ENCODE data around the gene NAT16. TPM values are rescaled to one million over a fixed set of nuclear protein-coding genes. Genes with fewer than 3 reads are reported as not detected.
A peak's percentile ranks its signal among the peaks of the same experiment; 100 is the strongest.
"Not testable (repeated sequence)": the region's sequence is repeated elsewhere in the genome, so short reads cannot be mapped to it uniquely, and the experiment has no call there.

The NAT16 gene
- total and polyA plus RNA-seq, 10 donors, result not detected

DNA sequence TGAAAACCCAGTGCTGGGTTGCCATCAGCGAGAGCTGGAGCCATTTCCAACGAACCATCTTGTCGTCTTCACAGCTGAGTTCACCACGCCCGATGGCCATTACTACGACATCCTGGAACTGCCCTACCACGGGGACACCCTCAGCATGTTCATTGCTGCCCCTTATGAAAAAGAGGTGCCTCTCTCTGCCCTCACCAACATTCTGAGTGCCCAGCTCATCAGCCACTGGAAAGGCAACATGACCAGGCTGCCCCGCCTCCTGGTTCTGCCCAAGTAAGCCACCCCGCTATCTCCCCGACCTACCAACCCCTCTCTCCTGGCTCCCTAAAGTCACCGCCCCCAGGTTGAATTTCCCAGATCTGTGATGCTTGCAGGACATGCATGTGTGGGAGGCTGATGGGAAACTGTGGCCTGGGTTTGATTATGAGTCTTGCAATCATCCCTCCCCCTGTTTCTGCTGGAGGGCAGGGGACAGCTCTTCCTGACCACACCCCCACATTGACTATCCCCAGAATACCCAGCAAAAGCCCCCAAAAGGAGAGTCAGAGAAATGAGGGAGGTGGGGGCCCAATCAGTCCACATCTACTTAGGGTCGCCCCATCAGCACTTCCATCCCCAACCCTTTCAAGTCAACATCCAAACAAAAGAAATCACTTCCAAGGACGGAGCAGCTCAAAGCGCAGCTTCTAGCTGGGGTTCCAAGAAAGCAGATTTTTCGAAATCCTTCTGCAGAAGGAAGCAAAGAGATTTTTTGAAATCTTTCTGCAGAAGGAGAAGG lies 46.3 kb downstream of the NAT16 start:
- Histone ChIP-seq H3K27me3 (replicated peaks in 1 of 7) (peaks cover 0 to 61% (median 0%) of the 10 kb centered on the region in 7 donors), H3K36me3 (peaks cover 0 to 33% (median 0%) of the 10 kb centered on the region in 6 donors), H3K4me1 (peaks cover 9 to 24% (median 13%) of the 10 kb centered on the region in 6 donors), H3K4me3 (no peak overlapping the region), H3K9me3 (no peaks in the 10 kb centered on the region), H3K27ac (no peak overlapping the region)
- WGBS, 5 donors, result 75 to 81% (median 77%) methylated on average over 15 of the region's 15 CpGs
- no peak for DNase-seq
- TF ChIP-seq, protein P1, sequence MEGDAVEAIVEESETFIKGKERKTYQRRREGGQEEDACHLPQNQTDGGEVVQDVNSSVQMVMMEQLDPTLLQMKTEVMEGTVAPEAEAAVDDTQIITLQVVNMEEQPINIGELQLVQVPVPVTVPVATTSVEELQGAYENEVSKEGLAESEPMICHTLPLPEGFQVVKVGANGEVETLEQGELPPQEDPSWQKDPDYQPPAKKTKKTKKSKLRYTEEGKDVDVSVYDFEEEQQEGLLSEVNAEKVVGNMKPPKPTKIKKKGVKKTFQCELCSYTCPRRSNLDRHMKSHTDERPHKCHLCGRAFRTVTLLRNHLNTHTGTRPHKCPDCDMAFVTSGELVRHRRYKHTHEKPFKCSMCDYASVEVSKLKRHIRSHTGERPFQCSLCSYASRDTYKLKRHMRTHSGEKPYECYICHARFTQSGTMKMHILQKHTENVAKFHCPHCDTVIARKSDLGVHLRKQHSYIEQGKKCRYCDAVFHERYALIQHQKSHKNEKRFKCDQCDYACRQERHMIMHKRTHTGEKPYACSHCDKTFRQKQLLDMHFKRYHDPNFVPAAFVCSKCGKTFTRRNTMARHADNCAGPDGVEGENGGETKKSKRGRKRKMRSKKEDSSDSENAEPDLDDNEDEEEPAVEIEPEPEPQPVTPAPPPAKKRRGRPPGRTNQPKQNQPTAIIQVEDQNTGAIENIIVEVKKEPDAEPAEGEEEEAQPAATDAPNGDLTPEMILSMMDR (IDR thresholded peaks at IDR 0.05 in 8 of 11, conservative IDR thresholded peaks at IDR 0.05 in 3 of 11), result no peak
- TF ChIP-seq POLR2A (IDR thresholded peaks at IDR 0.05), result no peak
- no peak for TF ChIP-seq POLR2AphosphoS5 (IDR thresholded peaks at IDR 0.05)
- intact Hi-C loops (cut with DNase I; ENCODE audit: low total_unique reads), result no loop called here

DNA sequence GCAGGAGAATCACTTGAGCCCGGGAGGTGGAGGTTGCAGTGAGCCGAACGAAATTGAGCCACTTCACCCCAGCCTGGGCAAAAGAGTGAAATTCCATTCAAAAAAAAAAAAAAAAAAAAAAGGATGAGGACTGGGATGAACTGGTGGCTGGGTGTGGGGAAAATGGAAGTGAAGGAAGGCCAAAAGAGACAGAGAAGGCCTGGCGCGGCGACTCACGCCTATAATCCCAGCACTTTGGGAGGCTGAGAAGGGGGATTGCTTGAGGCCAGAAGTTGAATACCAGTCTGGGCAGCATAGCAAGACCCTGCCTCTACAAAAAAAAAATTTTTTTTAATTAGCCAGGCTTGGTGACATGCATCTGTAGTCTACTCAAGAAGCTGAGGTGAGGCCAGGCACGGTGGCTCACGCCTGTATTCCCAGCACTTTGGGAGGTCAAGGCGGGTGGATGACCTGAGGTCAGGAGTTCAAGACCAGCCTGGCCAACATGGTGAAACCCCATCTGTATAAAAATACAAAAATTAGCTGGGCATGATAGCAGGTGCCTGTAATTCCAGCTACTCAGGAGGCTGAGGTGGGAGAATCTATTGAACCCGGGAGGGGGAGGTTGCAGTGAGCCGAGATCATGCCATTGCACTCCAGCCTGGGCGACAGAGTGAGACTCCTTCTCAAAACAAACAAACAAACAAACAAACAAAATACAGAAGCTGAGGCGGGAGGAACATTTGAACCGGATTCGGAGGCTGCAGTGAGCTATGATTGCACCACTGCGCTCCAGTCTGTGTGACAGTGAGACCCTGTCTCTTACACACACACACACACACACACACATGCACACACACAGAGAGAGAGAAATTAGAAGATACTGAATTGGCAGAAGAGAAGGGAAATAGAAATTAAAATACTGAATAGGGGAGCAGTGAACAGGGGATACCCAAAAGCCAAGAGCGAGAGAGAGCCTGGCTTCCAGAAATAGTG lies 47.2 kb downstream of the NAT16 start:
- intact Hi-C loops (cut with DNase I; ENCODE audit: low total_unique reads), result not testable (repeated sequence)
- WGBS, 5 donors, result 83 to 92% (median 87%) methylated on average over 18 of the region's 18 CpGs
- peaks cover 0 to 33% (median 0%) of the 10 kb centered on the region in 6 donors for H3K36me3 ChIP-seq

DNA sequence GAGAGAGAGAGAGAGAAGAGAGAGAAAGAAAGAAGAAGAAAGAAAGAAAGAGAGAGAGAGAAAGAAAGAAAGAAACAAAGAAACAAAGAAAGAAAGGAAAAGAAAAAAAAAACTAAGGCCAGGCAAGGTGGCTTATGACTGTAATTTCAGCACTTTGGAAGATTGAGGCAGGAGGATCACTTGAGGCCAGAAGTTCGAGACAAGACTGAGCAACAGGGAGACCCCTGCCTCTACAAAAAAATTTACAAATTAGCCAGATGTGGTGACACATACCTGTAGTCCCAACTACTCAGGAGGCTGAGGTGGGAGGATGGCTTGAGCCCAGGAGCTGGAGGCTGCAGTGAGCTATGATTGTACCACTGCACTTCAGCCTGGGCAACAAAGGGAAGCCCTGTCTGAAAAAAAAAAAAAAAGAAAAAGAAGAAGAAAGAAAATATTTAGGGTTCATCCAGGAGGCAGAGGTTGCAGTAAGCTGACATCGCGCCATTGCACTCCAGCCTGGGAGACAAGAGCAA lies 50.4 kb downstream of the NAT16 start:
- Histone ChIP-seq H3K27me3 (replicated peaks in 1 of 7) (peaks cover 0 to 67% (median 0%) of the 10 kb centered on the region in 7 donors), H3K4me1 (peaks cover 12 to 43% (median 27%) of the 10 kb centered on the region in 6 donors), H3K4me3 (no peak overlapping the region), H3K36me3 (peaks cover 0 to 24% (median 0%) of the 10 kb centered on the region in 6 donors), H3K27ac (no peak overlapping the region), H3K9me3 (no peaks in the 10 kb centered on the region)
- intact Hi-C loops (cut with DNase I; ENCODE audit: low total_unique reads), result no loop called here
- no peak for DNase-seq
- TF ChIP-seq POLR2A (IDR thresholded peaks at IDR 0.05) (no peak), POLR2AphosphoS5 (IDR thresholded peaks at IDR 0.05) (no peak)
- TF ChIP-seq, protein P1 (IDR thresholded peaks at IDR 0.05 in 8 of 11, conservative IDR thresholded peaks at IDR 0.05 in 3 of 11), result no peak
- WGBS, 5 donors, result 81 to 90% (median 87%) methylated on average over 3 of the region's 3 CpGs

More for the DNA sequence above, 47.2 kb downstream of the NAT16 start:
- H3K4me3 ChIP-seq, H3K9me3 ChIP-seq, DNase-seq, H3K27ac ChIP-seq: not testable (repeated sequence)
- H3K27me3 ChIP-seq (replicated peaks in 1 of 7), result peaks cover 0 to 63% (median 0%) of the 10 kb centered on the region in 7 donors
- peaks cover 2 to 21% (median 5%) of the 10 kb centered on the region in 6 donors for H3K4me1 ChIP-seq

DNA sequence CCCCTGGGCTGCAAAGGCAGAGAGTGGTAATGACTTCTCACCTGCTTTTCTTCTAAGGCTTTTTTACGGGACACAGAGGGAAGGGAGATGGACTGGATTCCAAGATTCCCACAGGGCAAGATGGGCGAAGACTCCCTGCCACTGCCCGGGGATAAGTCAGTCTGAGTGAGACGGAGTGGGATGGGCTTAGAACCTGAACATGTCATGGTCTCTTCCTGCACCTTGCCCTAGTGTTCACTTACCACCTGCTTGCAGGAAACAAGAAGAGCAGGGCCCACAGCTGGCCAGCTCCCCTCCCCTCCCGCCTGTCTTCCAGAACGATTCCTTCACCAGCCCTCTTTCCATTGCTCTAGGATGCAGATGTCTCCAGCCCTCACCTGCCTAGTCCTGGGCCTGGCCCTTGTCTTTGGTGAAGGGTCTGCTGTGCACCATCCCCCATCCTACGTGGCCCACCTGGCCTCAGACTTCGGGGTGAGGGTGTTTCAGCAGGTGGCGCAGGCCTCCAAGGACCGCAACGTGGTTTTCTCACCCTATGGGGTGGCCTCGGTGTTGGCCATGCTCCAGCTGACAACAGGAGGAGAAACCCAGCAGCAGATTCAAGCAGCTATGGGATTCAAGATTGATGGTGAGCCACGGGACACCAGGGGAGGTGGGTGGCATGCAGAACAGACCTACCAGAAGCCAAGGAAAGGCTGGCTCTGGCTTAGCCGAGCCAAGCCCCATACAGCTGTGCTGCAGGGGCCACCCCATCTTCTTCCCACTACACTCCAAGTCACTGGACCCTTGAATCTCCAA lies 51.9 kb downstream of the NAT16 start:
- peaks cover 12 to 50% (median 31%) of the 10 kb centered on the region in 6 donors for H3K4me1 ChIP-seq
- WGBS, 5 donors, result 69 to 83% (median 76%) methylated on average over 12 to 14 of the region's 14 CpGs
- H3K27ac ChIP-seq, result no peak overlapping the region
- intact Hi-C loops (cut with DNase I; ENCODE audit: low total_unique reads), result no loop called here
- H3K36me3 ChIP-seq, result peaks cover 0 to 24% (median 0%) of the 10 kb centered on the region in 6 donors
- no peak for DNase-seq
- H3K4me3 ChIP-seq, result peak overlapping the region in 2 of 8 donors; percentile 17 to 32
- TF ChIP-seq, protein P1 (IDR thresholded peaks at IDR 0.05 in 8 of 11, conservative IDR thresholded peaks at IDR 0.05 in 3 of 11), result no peak
- TF ChIP-seq POLR2AphosphoS5 (IDR thresholded peaks at IDR 0.05) (peak in 1 of 3 donors; percentile 52), POLR2A (IDR thresholded peaks at IDR 0.05) (no peak)
- peaks cover 0 to 68% (median 0%) of the 10 kb centered on the region in 7 donors for H3K27me3 ChIP-seq (replicated peaks in 1 of 7)
- H3K9me3 ChIP-seq, result no peaks in the 10 kb centered on the region
